ENCODE measurements around the gene ZNF500. TPM values are rescaled to one million over a fixed set of nuclear protein-coding genes. Genes with fewer than 3 reads are reported as not detected.
A peak's percentile ranks its signal among the peaks of the same experiment; 100 is the strongest.

The ZNF500 gene
- total and polyA plus RNA-seq, 4 experiments from 2014 or later: 7.9 to 35.6 (median 23.4) TPM

DNA sequence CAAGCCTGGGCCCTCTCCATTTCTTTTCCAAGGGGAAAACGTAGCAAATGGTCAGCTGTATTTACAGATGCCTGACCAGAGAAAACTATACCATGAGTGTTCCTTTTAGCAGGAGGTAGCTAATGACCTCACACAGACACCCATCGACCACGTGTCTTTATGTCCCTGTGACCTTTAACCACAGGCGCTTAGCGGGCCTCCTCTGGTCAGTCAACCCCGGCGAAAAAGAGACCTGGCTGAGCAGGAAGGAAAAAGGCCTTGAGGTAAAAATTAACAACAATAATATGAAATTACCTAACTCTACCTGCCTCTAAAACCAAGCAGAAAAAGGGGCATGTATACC, 64.5 kb downstream of the ZNF500 start:
- ChIA-PET CTCF (ENCODE audit: partially characterized antibody) (no interaction called here), POLR2A (ENCODE audit: partially characterized antibody) (interaction anchor here (0.7 to 0.9 kb wide), 2 partner anchors 31 to 32 kb away, joined by 3 to 4 read pairs; partner anchors contain the start of genes ANKS3 and DNAAF8)
- Histone ChIP-seq H3K4me1 (ENCODE audit: insufficient read depth, low read length) (peaks cover 10% of the 10 kb centered on the region), H3K27me3 (ENCODE audit: insufficient read depth, low read length) (no peaks in the 10 kb centered on the region), H3K9me3 (ENCODE audit: control insufficient read depth in 1 of 2, low read length in 2 of 2) (no peaks in the 10 kb centered on the region), H3K36me3 (ENCODE audit: insufficient read depth, low read length) (peaks cover 23% of the 10 kb centered on the region), H3K27ac (ENCODE audit: low read depth, low read length) (no peak overlapping the region), H3K4me3 (ENCODE audit: low read length in 2 of 2) (no peak overlapping the region)
- Mint-ChIP-seq H3K36me3 (peaks cover 20 to 38% of the 10 kb centered on the region in 2 donors), H3K4me1 (peaks cover 0 to 19% (median under 1%) of the 10 kb centered on the region in 4 donors), H3K9me3 (no peaks in the 10 kb centered on the region), H3K27ac (peak overlapping the region in 2 of 7 donors; percentile 66 to 80), H3K27me3 (no peaks in the 10 kb centered on the region), H3K4me3 (no peak overlapping the region)
- DNase-seq: no peak
- intact Hi-C loops (cut with micrococcal nuclease): no loop called here

DNA sequence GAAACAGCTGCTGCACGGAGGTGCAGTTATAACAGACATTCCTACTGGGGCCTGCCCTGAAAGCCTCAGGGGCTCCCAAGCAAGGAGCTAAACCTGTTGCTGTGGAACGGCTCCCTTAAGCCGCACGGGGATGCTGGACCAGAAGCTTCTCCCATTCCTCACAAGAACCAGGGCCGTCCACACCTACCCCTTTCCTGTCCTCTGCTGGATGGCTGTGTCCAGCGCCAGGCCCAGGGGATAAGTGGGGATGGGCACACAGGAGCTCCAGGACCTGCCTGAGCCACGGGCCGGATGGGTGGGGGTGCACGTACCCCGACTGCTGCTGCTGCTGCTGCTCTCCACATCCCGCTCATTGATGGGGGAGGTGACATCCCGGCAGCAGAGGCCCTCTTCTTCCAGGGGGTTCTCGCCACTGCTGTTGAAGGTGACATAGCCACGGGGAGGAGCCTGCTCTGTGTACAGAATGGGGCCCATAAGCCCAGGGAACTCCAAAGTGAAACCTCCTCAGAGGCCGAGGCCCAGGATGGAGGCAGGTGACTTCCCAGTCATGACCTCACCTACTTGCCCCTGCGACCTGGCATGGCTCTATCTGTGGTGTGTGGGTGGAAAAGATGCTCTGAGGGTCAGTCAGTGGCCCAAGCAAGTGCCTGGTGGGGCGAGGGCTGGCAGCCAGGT, 65.0 kb downstream of the ZNF500 start:
- Mint-ChIP-seq H3K9me3 (no peaks in the 10 kb centered on the region), H3K4me3 (no peak overlapping the region), H3K27ac (peak overlapping the region in 3 of 7 donors; percentile 7 to 80 (median 66)), H3K4me1 (peaks cover 0 to 19% (median under 1%) of the 10 kb centered on the region in 4 donors), H3K36me3 (peaks cover 19 to 35% of the 10 kb centered on the region in 2 donors), H3K27me3 (no peaks in the 10 kb centered on the region)
- no peaks in the 10 kb centered on the region for H3K27me3 ChIP-seq (ENCODE audit: insufficient read depth, low read length)
- peaks cover 23% of the 10 kb centered on the region for H3K36me3 ChIP-seq (ENCODE audit: insufficient read depth, low read length)
- intact Hi-C loops (cut with micrococcal nuclease): no loop called here
- no peak overlapping the region for H3K4me3 ChIP-seq (ENCODE audit: low read length in 2 of 2)
- H3K4me1 ChIP-seq (ENCODE audit: insufficient read depth, low read length): peaks cover 10% of the 10 kb centered on the region
- no peak for DNase-seq
- CTCF ChIA-PET (ENCODE audit: partially characterized antibody): no interaction called here
- POLR2A ChIA-PET (ENCODE audit: partially characterized antibody): interaction anchor here (0.9 kb wide), 1 partner anchor 33 kb away, joined by 3 read pairs; the partner anchor contains the start of genes ANKS3 and DNAAF8
- H3K27ac ChIP-seq (ENCODE audit: low read depth, low read length): no peak overlapping the region
- no peaks in the 10 kb centered on the region for H3K9me3 ChIP-seq (ENCODE audit: control insufficient read depth in 1 of 2, low read length in 2 of 2)

DNA sequence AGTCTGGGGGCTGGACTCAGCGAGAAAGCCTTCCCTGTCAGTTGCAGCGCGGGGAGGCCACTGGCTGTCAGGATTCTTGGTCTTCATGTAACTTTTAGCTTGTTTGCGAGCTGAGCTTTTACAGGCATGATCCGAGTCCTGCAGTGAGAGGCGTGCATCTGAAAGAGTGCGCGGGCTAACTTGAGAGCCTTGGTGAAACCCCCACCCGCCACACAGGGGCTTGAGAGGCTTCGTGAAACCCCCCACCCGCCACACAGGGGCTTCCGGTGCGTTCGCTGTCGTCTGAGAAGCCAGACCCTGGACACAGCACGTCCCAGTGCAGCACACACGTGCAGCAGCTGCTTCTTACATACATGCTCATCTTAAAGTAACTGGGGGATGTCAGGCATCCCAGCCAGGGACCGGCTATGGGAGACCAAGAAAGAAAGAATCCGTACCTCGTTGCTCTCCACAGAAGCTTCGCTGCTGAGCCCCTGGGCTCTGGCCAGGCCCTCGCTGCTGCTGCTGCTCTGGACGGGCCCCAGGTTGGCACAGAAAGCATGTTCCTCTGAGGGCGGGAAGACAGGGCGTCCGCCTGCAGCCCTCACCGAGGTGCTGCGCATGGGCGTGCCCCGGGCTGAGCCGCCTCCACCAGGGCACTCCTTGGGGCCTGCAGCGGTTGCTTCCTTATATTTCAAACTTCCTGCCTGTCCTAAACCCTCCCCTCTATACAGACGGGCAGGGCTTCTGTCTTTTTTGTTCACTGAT, 65.8 kb downstream of the ZNF500 start:
- no peaks in the 10 kb centered on the region for H3K9me3 Mint-ChIP-seq
- peak overlapping the region in 1 of 7 donors; percentile 7 for H3K27ac Mint-ChIP-seq
- peaks cover 13 to 35% of the 10 kb centered on the region in 2 donors for H3K36me3 Mint-ChIP-seq
- H3K27me3 ChIP-seq (ENCODE audit: insufficient read depth, low read length): no peaks in the 10 kb centered on the region
- no peaks in the 10 kb centered on the region for H3K27me3 Mint-ChIP-seq
- intact Hi-C loops (cut with micrococcal nuclease): no loop called here
- H3K4me3 ChIP-seq (ENCODE audit: low read length in 2 of 2): no peak overlapping the region
- no peak overlapping the region for H3K27ac ChIP-seq (ENCODE audit: low read depth, low read length)
- H3K4me1 ChIP-seq (ENCODE audit: insufficient read depth, low read length): peaks cover 10% of the 10 kb centered on the region
- H3K4me3 Mint-ChIP-seq: no peak overlapping the region
- peaks cover 27% of the 10 kb centered on the region for H3K36me3 ChIP-seq (ENCODE audit: insufficient read depth, low read length)
- CTCF ChIA-PET (ENCODE audit: partially characterized antibody): interaction anchor here (0.7 kb wide), 1 partner anchor 383 kb away, joined by 3 read pairs; no protein-coding TSS in a partner anchor
- POLR2A ChIA-PET (ENCODE audit: partially characterized antibody): interaction anchor here (1.0 to 2.2 kb wide), 4 partner anchors 33 to 101 kb away, joined by 4 to 16 read pairs (median 8); partner anchors contain the start of genes ANKS3, DNAAF8, ROGDI and ZNF500
- DNase-seq: no peak
- H3K9me3 ChIP-seq (ENCODE audit: control insufficient read depth in 1 of 2, low read length in 2 of 2): no peaks in the 10 kb centered on the region
- H3K4me1 Mint-ChIP-seq: peaks cover 0 to 19% (median 0%) of the 10 kb centered on the region in 4 donors

DNA sequence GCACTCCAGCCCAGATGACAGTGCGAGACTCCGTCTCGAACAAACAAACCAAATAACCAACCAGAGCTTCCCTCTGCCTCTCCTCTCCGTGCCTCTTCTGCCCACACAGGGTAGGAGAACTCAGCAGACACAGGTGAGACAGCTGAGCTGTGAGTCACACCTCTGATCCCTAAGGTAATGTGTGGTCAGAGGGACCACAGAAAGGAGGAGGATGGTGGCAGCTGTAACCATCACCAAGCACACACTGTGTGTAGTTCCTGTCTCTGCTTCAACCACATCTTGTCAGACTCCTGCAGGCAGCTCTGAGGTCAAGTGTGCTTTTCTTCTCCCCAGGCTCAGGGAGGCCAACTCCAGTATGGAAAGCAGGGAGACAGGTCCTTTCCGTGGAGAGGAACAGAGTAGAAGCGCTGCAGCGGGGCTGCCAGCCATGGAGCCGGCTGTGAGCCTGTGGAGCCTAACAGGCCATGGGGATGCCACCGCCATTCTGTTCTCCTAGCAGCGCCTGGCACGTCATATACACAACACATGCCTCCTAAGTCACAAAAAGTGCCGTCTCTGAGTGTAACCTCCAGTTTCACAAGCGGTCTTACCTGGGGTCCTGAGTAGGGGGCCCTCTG, 66.5 kb downstream of the ZNF500 start:
- Mint-ChIP-seq H3K9me3 (no peaks in the 10 kb centered on the region), H3K36me3 (peaks cover 13 to 33% of the 10 kb centered on the region in 2 donors), H3K4me3 (no peak overlapping the region), H3K27me3 (no peaks in the 10 kb centered on the region), H3K4me1 (peaks cover 0 to 19% (median 1%) of the 10 kb centered on the region in 4 donors), H3K27ac (peak overlapping the region in 2 of 7 donors; percentile 27 to 46)
- CTCF ChIA-PET (ENCODE audit: partially characterized antibody): interaction anchor here (0.5 to 1.4 kb wide), 4 partner anchors 10 to 453 kb away, joined by 3 read pairs; no protein-coding TSS in a partner anchor
- peaks cover 34% of the 10 kb centered on the region for H3K36me3 ChIP-seq (ENCODE audit: insufficient read depth, low read length)
- H3K27me3 ChIP-seq (ENCODE audit: insufficient read depth, low read length): no peaks in the 10 kb centered on the region
- intact Hi-C loops (cut with micrococcal nuclease): no loop called here
- no peak overlapping the region for H3K4me3 ChIP-seq (ENCODE audit: low read length in 2 of 2)
- peak in 2 of 5 donors; percentile 34 to 71 for DNase-seq
- no peaks in the 10 kb centered on the region for H3K9me3 ChIP-seq (ENCODE audit: control insufficient read depth in 1 of 2, low read length in 2 of 2)
- H3K4me1 ChIP-seq (ENCODE audit: insufficient read depth, low read length): peaks cover 10% of the 10 kb centered on the region
- no peak overlapping the region for H3K27ac ChIP-seq (ENCODE audit: low read depth, low read length)
- POLR2A ChIA-PET (ENCODE audit: partially characterized antibody): interaction anchor here (1.0 to 2.2 kb wide), 5 partner anchors 34 to 102 kb away, joined by 4 to 16 read pairs (median 5); partner anchors contain the start of genes ANKS3, DNAAF8, ROGDI and ZNF500

DNA sequence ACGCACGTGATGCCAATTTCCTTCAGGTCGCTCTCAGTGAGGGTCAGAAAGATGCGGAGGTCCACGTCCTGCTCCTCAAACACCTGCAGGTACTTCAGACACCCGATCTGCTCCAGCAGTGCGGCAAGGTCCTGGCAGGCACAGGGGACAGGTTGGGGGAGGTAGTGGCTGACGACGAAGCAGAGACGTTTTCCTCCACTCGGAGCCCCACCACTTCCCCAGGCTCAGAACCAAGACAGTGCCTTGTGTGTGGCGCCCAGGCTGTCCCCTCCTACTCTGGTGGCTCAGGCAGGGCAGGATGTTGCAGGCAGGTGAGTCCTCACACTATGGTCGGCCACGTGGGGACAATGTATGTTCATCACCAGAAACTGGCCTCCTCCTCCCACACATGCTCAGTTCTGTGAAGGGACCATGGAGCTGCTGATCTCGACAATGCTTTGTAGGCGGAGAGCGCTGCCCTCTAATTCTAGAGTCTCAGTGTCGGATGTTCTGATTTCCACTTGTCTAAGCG, 67.9 kb downstream of the ZNF500 start:
- Mint-ChIP-seq H3K4me3 (no peak overlapping the region), H3K9me3 (no peaks in the 10 kb centered on the region), H3K27ac (peak overlapping the region in 3 of 7 donors; percentile 24 to 48 (median 36)), H3K36me3 (peaks cover 10 to 28% of the 10 kb centered on the region in 2 donors), H3K27me3 (no peaks in the 10 kb centered on the region), H3K4me1 (peaks cover 0 to 14% (median 7%) of the 10 kb centered on the region in 4 donors)
- H3K27me3 ChIP-seq (ENCODE audit: insufficient read depth, low read length): no peaks in the 10 kb centered on the region
- H3K36me3 ChIP-seq (ENCODE audit: insufficient read depth, low read length): peaks cover 37% of the 10 kb centered on the region
- no peak for DNase-seq
- CTCF ChIA-PET (ENCODE audit: partially characterized antibody): interaction anchor here (1.1 to 1.4 kb wide), 2 partner anchors 11 to 32 kb away, joined by 3 read pairs; no protein-coding TSS in a partner anchor
- H3K27ac ChIP-seq (ENCODE audit: low read depth, low read length): no peak overlapping the region
- intact Hi-C loops (cut with micrococcal nuclease): no loop called here
- POLR2A ChIA-PET (ENCODE audit: partially characterized antibody): interaction anchor here (0.9 to 2.2 kb wide), 4 partner anchors 34 to 104 kb away, joined by 3 to 16 read pairs (median 8); partner anchors contain the start of genes ANKS3, DNAAF8 and ZNF500
- no peaks in the 10 kb centered on the region for H3K9me3 ChIP-seq (ENCODE audit: control insufficient read depth in 1 of 2, low read length in 2 of 2)
- H3K4me3 ChIP-seq (ENCODE audit: low read length in 2 of 2): no peak overlapping the region
- H3K4me1 ChIP-seq (ENCODE audit: insufficient read depth, low read length): peaks cover 20% of the 10 kb centered on the region

DNA sequence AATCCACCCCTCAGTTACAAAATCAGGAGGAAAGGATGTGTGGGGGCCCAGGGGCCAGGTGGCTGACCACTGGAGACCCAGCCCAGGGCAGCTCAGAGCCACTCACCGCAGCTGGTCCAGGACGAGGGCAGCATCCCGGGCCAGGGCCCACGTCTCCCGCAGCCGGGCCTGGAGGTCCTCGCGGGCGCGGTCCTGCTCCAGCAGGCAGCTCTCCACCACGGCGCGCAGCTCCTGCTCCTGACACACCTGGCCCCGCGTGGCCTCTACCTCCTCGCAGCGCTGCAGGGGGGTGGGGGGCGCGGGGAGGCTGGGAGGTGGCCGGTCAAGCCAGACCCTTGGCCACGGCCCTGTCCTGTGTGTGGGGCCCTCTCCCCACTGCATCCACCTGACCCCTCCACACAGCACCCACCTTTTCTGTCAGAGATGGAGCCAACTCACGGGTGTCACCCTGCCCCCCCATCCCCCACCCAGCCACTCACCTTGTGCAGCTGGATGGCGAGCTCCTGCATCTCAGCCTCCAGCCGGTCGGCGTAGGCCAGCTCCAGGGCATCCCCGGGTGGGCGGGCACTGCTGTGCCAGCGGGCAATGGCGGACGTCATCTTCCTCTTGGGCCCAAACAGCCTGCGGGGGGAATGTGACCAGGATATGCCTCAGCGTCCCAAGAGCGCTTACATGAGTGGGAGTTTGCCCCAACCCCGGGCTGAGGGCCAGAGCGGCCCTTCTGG, 68.5 kb downstream of the ZNF500 start:
- no peak for DNase-seq
- POLR2A ChIA-PET (ENCODE audit: partially characterized antibody): interaction anchor here (2.0 to 2.2 kb wide), 2 partner anchors 36 kb away, joined by 5 to 16 read pairs; partner anchors contain the start of genes ANKS3 and DNAAF8
- H3K9me3 ChIP-seq (ENCODE audit: control insufficient read depth in 1 of 2, low read length in 2 of 2): no peaks in the 10 kb centered on the region
- H3K4me3 Mint-ChIP-seq: no peak overlapping the region
- H3K27me3 Mint-ChIP-seq: no peaks in the 10 kb centered on the region
- H3K4me1 Mint-ChIP-seq: peaks cover 0 to 14% (median 7%) of the 10 kb centered on the region in 4 donors
- peak overlapping the region in 2 of 7 donors; percentile 36 to 48 for H3K27ac Mint-ChIP-seq
- H3K9me3 Mint-ChIP-seq: no peaks in the 10 kb centered on the region
- CTCF ChIA-PET (ENCODE audit: partially characterized antibody): no interaction called here
- H3K27ac ChIP-seq (ENCODE audit: low read depth, low read length): no peak overlapping the region
- H3K4me3 ChIP-seq (ENCODE audit: low read length in 2 of 2): no peak overlapping the region
- H3K36me3 Mint-ChIP-seq: peaks cover 10 to 30% of the 10 kb centered on the region in 2 donors
- intact Hi-C loops (cut with micrococcal nuclease): no loop called here
- peaks cover 33% of the 10 kb centered on the region for H3K36me3 ChIP-seq (ENCODE audit: insufficient read depth, low read length)
- no peaks in the 10 kb centered on the region for H3K27me3 ChIP-seq (ENCODE audit: insufficient read depth, low read length)
- H3K4me1 ChIP-seq (ENCODE audit: insufficient read depth, low read length): peaks cover 20% of the 10 kb centered on the region

All from CD4-positive, alpha-beta memory T cell (primary cell).